ENCODE results near the gene LY6G5B. TPM values are rescaled to one million over a fixed set of nuclear protein-coding genes. Genes with fewer than 3 reads are reported as not detected.

LY6G5B gene
- total RNA-seq, 2 experiments from 2014 or later, result 12.3 to 28.7 TPM

DNA sequence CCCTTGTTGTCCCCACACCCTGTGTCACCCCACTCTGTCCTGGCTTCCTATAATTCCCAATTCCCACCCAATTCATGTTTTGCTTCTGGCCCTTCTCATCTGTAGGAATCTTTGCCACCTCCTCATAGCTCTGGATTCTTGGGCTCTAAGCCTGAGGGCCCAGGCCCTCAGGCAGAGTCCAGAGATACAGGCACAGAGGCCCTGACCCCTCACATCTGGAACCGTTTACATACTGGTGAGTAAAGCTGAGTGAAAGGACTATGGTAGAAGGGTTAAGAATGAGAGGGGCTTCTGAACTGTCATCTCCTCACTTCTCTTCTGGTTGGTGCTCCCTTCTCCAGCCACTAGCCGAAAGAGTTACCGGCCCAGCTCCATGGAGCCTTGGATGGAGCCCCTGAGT lies 35.6 kb upstream of the LY6G5B start:
- Histone ChIP-seq H3K4me1 (ENCODE audit: insufficient read depth, low read length, poor library complexity, severe bottlenecking) (peaks cover 10% of the 10 kb centered on the region), H3K9me3 (ENCODE audit: low read length) (no peaks in the 10 kb centered on the region), H3K4me2 (ENCODE audit: low read length) (no peak overlapping the region), H3K9me2 (ENCODE audit: insufficient read depth, low read length) (no peaks in the 10 kb centered on the region), H2AFZ (ENCODE audit: low read length) (no peak overlapping the region), H3K36me3 (ENCODE audit: insufficient read depth, low read length) (peaks cover 99% of the 10 kb centered on the region), H3K4me3 (ENCODE audit: low read depth, low read length, poor library complexity, severe bottlenecking) (no peak overlapping the region), H3K79me2 (ENCODE audit: insufficient read depth, low read depth, low read length) (no peaks in the 10 kb centered on the region), H4K20me1 (ENCODE audit: insufficient read depth, low read length) (no peaks in the 10 kb centered on the region; the same call in 1 of the 2 replicates), H3K27ac (ENCODE audit: low read depth, low read length, poor library complexity, severe bottlenecking) (no peak overlapping the region)
- POLR2A ChIA-PET, result interaction anchor here (0.6 to 1.0 kb wide), 3 partner anchors 11 to 29 kb away, joined by 3 to 4 read pairs (median 3); no protein-coding TSS in a partner anchor
- CTCF ChIA-PET (ENCODE audit: unreplicated experiment), result no interaction called here
- no TSS peak for BruUV-seq (replicated peaks)
- intact Hi-C loops (cut with micrococcal nuclease; ENCODE audit: unreplicated experiment), result no loop called here
- no peak for DNase-seq (ENCODE audit: low spot score)
- TF ChIP-seq, protein P1, sequence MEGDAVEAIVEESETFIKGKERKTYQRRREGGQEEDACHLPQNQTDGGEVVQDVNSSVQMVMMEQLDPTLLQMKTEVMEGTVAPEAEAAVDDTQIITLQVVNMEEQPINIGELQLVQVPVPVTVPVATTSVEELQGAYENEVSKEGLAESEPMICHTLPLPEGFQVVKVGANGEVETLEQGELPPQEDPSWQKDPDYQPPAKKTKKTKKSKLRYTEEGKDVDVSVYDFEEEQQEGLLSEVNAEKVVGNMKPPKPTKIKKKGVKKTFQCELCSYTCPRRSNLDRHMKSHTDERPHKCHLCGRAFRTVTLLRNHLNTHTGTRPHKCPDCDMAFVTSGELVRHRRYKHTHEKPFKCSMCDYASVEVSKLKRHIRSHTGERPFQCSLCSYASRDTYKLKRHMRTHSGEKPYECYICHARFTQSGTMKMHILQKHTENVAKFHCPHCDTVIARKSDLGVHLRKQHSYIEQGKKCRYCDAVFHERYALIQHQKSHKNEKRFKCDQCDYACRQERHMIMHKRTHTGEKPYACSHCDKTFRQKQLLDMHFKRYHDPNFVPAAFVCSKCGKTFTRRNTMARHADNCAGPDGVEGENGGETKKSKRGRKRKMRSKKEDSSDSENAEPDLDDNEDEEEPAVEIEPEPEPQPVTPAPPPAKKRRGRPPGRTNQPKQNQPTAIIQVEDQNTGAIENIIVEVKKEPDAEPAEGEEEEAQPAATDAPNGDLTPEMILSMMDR (conservative IDR thresholded peaks at IDR 0.05; ENCODE audit: low read length), result no peak
- no peak for TF ChIP-seq EZH2phosphoT487 (IDR thresholded peaks at IDR 0.05; ENCODE audit: borderline replicate concordance, low read depth, low read length)

DNA sequence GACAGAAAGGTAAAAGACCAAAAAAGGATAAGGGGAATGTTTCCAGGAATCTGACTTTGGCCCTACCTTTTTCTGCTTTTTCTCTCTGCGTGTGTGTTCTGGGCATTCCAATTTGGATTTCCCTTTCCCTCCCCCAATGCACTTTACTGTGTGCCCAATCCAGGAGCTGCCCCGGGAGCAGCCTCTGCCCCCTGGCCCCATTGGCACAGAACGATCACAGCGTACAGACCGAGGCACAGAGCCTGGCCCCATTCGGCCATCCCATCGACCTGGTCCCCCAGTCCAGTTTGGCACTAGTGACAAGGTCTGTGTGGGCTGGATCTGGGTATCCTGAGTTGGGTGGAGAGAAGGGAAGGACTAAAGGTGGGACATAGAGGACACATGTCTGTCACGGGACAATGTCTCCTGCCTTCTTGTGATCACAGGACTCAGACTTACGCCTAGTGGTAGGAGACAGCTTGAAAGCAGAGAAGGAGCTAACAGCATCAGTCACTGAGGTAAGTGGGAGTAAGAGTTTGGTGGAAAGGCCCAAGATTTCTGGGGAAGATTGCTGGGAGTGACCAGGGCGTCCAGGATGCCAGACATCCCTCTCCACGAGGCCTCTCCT lies 34.7 kb upstream of the LY6G5B start:
- Histone ChIP-seq H3K4me1 (ENCODE audit: insufficient read depth, low read length, poor library complexity, severe bottlenecking) (peaks cover 10% of the 10 kb centered on the region), H3K79me2 (ENCODE audit: insufficient read depth, low read depth, low read length) (no peaks in the 10 kb centered on the region), H4K20me1 (ENCODE audit: insufficient read depth, low read length) (no peaks in the 10 kb centered on the region; the same call in 1 of the 2 replicates), H3K9me2 (ENCODE audit: insufficient read depth, low read length) (no peaks in the 10 kb centered on the region), H3K4me3 (ENCODE audit: low read depth, low read length, poor library complexity, severe bottlenecking) (no peak overlapping the region), H3K9me3 (ENCODE audit: low read length) (no peaks in the 10 kb centered on the region), H3K27ac (ENCODE audit: low read depth, low read length, poor library complexity, severe bottlenecking) (no peak overlapping the region), H3K4me2 (ENCODE audit: low read length) (no peak overlapping the region), H2AFZ (ENCODE audit: low read length) (no peak overlapping the region), H3K36me3 (ENCODE audit: insufficient read depth, low read length) (peaks cover 99% of the 10 kb centered on the region)
- TF ChIP-seq, protein P1 (conservative IDR thresholded peaks at IDR 0.05; ENCODE audit: low read length), result no peak
- TF ChIP-seq EZH2phosphoT487 (IDR thresholded peaks at IDR 0.05; ENCODE audit: borderline replicate concordance, low read depth, low read length), result no peak
- intact Hi-C loops (cut with micrococcal nuclease; ENCODE audit: unreplicated experiment), result no loop called here
- no peak for DNase-seq (ENCODE audit: low spot score)
- ChIA-PET CTCF (ENCODE audit: unreplicated experiment) (no interaction called here), POLR2A (no interaction called here)
- BruUV-seq (replicated peaks), result no TSS peak
